Upper lobe of right lung (tissue), 1 donor: Measurements from ENCODE around the gene RBM39. TPM values are rescaled to one million over a fixed set of nuclear protein-coding genes. Genes with fewer than 3 reads are reported as not detected.
"Not testable (repeated sequence)": the region's sequence is repeated elsewhere in the genome, so short reads cannot be mapped to it uniquely, and the experiment has no call there.

ENCODE experiments used
- ATAC-seq: fragments of 200-7000 bp; cut with Tn5 transposase; one replicate; pipeline ENCODE4 v1.9.1; 2020; ENCODE audit warnings: mild to moderate bottlenecking, moderate library complexity
- DNase-seq: peaks from one replicate; pipeline ENCODE4 v3.0.0-alpha.2; 2020
- H3K27ac ChIP-seq: fragments of 200-600 bp; one replicate; pipeline ENCODE4 v1.8.0; 2022
- H3K27me3 ChIP-seq: fragments of 200-600 bp; one replicate; pipeline ENCODE4 v1.8.0; 2022; ENCODE audit warnings: mild to moderate bottlenecking
- H3K36me3 ChIP-seq: fragments of 200-600 bp; one replicate; pipeline ENCODE4 v1.8.0; 2022
- H3K4me1 ChIP-seq: fragments of 200-600 bp; one replicate; pipeline ENCODE4 v1.8.0; 2022
- H3K4me3 ChIP-seq: fragments of 200-600 bp; one replicate; pipeline ENCODE4 v1.8.0; 2022; ENCODE audit warnings: mild to moderate bottlenecking
- H3K9me3 ChIP-seq: fragments of 200-600 bp; one replicate; pipeline ENCODE4 v1.8.0; 2022
- CTCF ChIP-seq: fragments of 200-600 bp; IDR thresholded peaks from one replicate; pipeline ENCODE4 v1.8.0; 2022; ENCODE audit warnings: antibody characterized with exemption
- intact Hi-C: fragments of 100-400 bp; cut with DNase I; formaldehyde crosslinking; loops from one replicate; pipeline ENCODE4 v1.11.0; 2022
- total RNA-seq: library from RNA; stranded (reverse); fragmentation: NEBNext Ultra II Directional; extraction: Animal tissue kit (Norgen Biotek cat#: 25700); gene quantifications from one replicate; pipeline ENCODE4 v1.2.1, GENCODE V29; 2021
- donor health status: DM: no; HTN: yes; CAD: no; lungs with severe emphysema.

Gene RBM39
- total RNA-seq, 1 donor from 2014 or later, result 298 TPM

GRCh38 chr20:35716330-35716729 is 25.7 kb downstream of the RBM39 start:
- Histone ChIP-seq H3K27ac (no peak overlapping the region), H3K36me3 (peaks cover 100% of the 10 kb centered on the region), H3K27me3 (no peaks in the 10 kb centered on the region), H3K4me3 (no peak overlapping the region), H3K4me1 (peaks cover 7% of the 10 kb centered on the region), H3K9me3 (no peaks in the 10 kb centered on the region)
- TF ChIP-seq CTCF, result no peak
- DNase-seq, result no peak
- intact Hi-C loops, result loop anchor here (10.0 kb wide), 1 partner anchor 168 kb away; no protein-coding TSS in a partner anchor
- ATAC-seq, result no peak

GRCh38 chr20:35715652-35716051 is 26.4 kb downstream of the RBM39 start:
- DNase-seq (no peak), ATAC-seq (no peak)
- peaks cover 10% of the 10 kb centered on the region for H3K4me1 ChIP-seq
- no peak overlapping the region for H3K27ac ChIP-seq
- no peaks in the 10 kb centered on the region for H3K27me3 ChIP-seq
- TF ChIP-seq CTCF, result no peak
- peaks cover 100% of the 10 kb centered on the region for H3K36me3 ChIP-seq
- no peaks in the 10 kb centered on the region for H3K9me3 ChIP-seq
- intact Hi-C loops, result loop anchor here (10.0 kb wide), 1 partner anchor 169 kb away; no protein-coding TSS in a partner anchor
- no peak overlapping the region for H3K4me3 ChIP-seq

- H3K36me3 ChIP-seq, result peaks cover 100% of the 10 kb centered on the region
- DNase-seq (no peak), ATAC-seq (no peak)
- peaks cover 18% of the 10 kb centered on the region for H3K4me1 ChIP-seq
- H3K9me3 ChIP-seq, result no peaks in the 10 kb centered on the region
- no peaks in the 10 kb centered on the region for H3K27me3 ChIP-seq
- intact Hi-C loops, result loop anchor here (10.0 kb wide), 1 partner anchor 171 kb away; no protein-coding TSS in a partner anchor
- no peak overlapping the region for H3K4me3 ChIP-seq
- TF ChIP-seq CTCF, result no peak
- H3K27ac ChIP-seq, result no peak overlapping the region
Measured at GRCh38 chr20:35714127-35714526, 27.9 kb downstream of the RBM39 start.

GRCh38 chr20:35713120-35713519 is 28.9 kb downstream of the RBM39 start:
- not testable (repeated sequence) for H3K27me3 ChIP-seq, ATAC-seq, H3K9me3 ChIP-seq, H3K4me3 ChIP-seq, DNase-seq, H3K27ac ChIP-seq
- Histone ChIP-seq H3K36me3 (peaks cover 100% of the 10 kb centered on the region), H3K4me1 (peaks cover 18% of the 10 kb centered on the region)
- intact Hi-C loops, result loop anchor here (10.0 kb wide), 1 partner anchor 172 kb away; no protein-coding TSS in a partner anchor

GRCh38 chr20:35711588-35712209 is 30.4 kb downstream of the RBM39 start:
- Histone ChIP-seq H3K27ac (no peak overlapping the region), H3K4me1 (peaks cover 18% of the 10 kb centered on the region), H3K36me3 (peaks cover 100% of the 10 kb centered on the region), H3K9me3 (no peaks in the 10 kb centered on the region), H3K27me3 (no peaks in the 10 kb centered on the region), H3K4me3 (no peak overlapping the region)
- TF ChIP-seq CTCF, result no peak
- no peak for ATAC-seq
- no peak for DNase-seq
- intact Hi-C loops, result loop anchor here (10.0 kb wide), 1 partner anchor 173 kb away; no protein-coding TSS in a partner anchor

- no peak overlapping the region for H3K4me3 ChIP-seq
- DNase-seq, result no peak
- H3K27me3 ChIP-seq, result no peaks in the 10 kb centered on the region
- H3K9me3 ChIP-seq, result no peaks in the 10 kb centered on the region
- peaks cover 18% of the 10 kb centered on the region for H3K4me1 ChIP-seq
- intact Hi-C loops, result loop anchor here (10.0 kb wide), 1 partner anchor 174 kb away; no protein-coding TSS in a partner anchor
- ATAC-seq, result no peak
- H3K36me3 ChIP-seq, result peaks cover 100% of the 10 kb centered on the region
- TF ChIP-seq CTCF, result no peak
- no peak overlapping the region for H3K27ac ChIP-seq
Measured at GRCh38 chr20:35710884-35711587, 31.0 kb downstream of the RBM39 start.
